HG03571 (cell line): ENCODE measurements around the gene KRT77.

Source experiments
- ATAC-seq: cut with Tn5 transposase; IDR thresholded peaks from one replicate; pipeline ENCODE4 v1.9.1; 2021; ENCODE audit not compliant: unreplicated experiment

Gene KRT77

GRCh38 chr12:52658196-52658595, 45.1 kb downstream of the KRT77 start:
- ATAC-seq: no peak

GRCh38 chr12:52657250-52657902, 45.9 kb downstream of the KRT77 start:
- ATAC-seq: no peak

- no peak for ATAC-seq
Observed at GRCh38 chr12:52656616-52657015, 46.7 kb downstream of the KRT77 start.

DNA sequence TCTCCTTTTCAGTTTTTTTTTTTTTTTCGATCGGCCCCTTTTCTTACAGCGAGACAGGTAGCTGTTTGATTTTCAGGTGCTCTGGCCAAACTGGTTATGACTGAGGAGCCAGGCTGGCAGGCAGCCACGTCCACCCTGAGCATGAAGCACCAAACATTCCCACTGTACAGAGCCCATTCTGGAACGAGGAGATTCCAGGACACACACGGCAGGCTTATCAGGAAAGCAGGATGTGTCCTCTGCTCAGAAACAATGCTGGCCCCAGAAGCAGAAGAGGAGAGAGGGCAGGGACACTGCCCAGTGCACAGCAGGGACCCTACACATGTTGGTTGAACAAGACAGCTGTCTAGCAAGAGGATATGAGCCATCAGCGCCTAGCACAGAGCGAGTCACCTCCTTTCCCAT, 47.6 kb downstream of the KRT77 start:
- no peak for ATAC-seq

DNA sequence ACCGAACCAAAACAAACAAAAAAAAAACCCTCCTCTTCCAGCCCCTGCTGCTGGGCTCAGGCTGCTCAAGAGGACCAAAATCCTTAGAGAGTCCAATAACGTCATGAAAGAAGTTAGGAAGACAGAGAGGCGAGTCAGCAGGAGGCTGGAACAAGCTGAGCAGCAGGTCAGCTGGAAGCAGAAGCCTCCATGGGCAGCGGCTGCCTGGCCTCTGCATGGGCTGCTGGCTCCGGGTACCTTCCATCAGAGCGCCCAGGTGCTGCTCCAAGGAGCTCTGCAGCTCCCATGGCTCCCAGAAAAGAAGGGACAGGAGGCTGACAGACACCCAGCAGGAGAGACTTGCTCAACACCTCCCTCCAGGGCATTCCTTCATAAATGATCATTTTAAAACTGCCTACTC, 48.1 kb downstream of the KRT77 start:
- no peak for ATAC-seq

DNA sequence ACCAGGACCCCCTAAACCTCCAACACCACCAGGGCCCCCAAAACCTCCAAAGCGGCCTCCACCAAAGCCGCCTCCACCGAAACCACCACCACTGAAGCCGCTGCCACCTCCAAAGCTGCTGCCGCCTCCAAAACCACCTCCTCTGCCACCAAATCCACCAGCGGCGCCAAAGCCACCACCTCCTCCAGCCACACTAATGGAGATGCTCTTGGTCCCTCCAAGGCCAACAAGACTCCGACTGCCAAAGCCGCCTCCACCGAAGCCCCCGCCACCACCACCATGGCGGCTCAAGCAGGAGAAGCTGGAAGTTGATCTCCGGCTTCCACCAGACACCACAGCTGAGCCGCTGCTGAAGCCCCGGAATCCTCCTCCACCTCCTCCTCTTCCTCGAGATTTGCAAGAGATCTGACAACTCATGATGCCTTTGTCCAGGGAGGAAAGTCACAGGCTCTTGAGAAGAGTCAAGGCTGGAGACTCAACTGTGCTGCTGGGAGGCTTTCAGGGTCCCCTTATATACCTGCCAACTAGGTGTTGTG, 51.5 kb downstream of the KRT77 start, which contains the start of gene KRT2:
TSS of gene KRT2 (minus strand) at position 486 of the 536 bp plus-strand sequence. CDS start at position 417, 69 bp downstream.
- no peak for ATAC-seq

- ATAC-seq: no peak
Observed at GRCh38 chr12:52650520-52651081, 52.7 kb downstream of the KRT77 start.

DNA sequence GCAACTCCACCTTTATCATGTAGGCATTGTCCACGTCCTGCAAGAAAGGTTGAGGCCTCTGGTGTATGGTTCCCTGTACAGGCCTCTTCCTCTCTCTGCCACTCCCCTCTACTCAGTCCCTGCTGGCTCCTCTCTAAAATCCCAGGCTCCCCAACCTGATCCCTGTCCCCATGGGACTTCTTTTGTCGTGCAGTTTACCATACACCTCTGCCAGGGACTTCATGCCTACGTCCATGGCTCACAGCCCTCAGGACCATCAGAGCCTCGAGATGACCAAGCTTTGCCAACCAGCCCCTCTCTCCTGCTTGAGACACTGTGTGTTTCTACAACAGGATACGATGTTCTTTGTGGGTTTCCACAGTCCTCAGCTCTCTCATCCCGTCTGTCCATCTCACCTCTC, 54.3 kb downstream of the KRT77 start:
- ATAC-seq: no peak

GRCh38 chr12:52648012-52648550, 55.2 kb downstream of the KRT77 start:
- no peak for ATAC-seq

DNA sequence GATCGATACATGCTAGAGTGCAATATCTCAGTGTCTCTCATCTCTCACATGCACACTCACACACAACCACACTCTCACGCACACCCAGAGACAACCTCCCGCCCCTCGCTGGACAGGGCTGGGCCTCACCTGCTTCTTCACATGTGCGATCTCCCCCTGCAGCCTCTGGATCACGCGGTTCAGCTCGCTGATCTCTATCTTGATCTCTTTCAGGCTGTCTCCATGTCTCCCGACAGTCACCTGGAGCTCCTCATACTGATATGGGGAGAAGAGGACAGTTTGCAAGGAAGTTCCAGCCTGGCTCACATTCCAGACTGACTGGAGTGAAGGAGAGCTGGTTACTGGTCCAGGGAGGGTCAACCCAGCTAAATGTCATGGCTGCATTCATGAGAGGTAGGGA, 55.7 kb downstream of the KRT77 start:
- ATAC-seq: no peak

GRCh38 chr12:52646613-52647012, 56.7 kb downstream of the KRT77 start:
- no peak for ATAC-seq

DNA sequence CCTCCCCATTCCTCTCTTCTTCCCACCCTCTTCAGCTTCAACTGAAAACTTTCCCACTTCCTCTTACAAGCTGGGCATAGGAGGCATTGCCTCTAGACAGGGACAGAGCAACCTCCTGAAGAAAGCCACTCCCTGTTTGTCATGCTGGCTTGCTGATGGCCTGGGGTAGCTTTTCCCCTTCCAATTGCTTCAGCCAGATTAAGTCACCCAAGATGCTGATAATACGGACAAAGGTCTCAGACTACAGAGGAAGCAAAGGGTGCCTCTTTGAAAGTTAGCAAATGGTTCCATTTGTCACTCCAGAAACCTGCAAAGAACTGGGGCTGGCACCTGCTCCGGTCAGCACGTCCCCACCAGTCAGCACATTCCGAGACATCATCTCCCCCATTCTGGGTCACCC, 57.3 kb downstream of the KRT77 start:
- ATAC-seq: no peak

DNA sequence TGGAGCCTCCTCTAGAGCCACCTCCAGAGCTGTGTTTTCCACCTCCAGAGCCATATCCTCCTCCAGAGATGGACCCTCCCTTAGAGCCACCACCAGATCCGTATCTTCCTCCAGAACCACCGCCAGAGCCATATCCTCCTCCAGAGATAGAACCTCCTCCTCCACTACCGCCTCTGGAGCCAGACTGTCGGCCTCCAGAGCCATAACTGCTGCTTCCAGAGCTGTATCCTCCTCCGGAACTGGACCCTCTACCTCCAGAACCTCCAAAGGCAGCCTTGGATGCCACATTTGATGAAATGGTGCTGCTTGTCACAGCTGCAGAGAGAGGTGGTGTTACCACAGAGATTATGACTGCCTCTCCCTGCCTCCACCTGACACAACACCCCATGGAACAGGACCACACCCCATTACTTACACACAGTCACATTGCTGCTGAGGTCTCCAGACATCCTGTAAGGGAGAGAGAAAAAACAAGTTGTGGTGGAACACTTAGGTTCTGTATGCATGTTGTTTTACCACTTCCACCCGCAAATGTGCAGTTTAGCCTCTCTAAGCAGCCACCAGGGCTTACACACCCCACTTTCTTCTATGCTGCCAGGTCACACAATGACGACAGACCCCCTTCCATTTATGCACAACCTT, 58.1 kb downstream of the KRT77 start:
- ATAC-seq: no peak

DNA sequence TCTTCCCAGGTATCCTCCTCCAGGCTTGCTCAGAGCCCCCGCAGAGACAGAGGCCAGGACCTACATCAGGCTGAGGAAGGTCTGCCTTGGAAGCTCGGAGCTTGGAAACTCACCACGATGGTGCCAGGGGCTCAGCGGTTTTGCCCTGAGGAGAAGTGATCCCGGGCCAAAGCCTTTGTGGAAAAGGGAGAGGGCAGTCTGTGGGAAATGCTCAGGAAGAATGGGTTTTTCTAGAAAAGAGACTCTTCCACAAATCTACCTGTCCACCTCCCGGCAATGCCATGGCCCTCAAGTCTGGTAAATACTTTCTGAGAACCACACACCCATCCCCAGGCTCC, 59.3 kb downstream of the KRT77 start:
- no peak for ATAC-seq

DNA sequence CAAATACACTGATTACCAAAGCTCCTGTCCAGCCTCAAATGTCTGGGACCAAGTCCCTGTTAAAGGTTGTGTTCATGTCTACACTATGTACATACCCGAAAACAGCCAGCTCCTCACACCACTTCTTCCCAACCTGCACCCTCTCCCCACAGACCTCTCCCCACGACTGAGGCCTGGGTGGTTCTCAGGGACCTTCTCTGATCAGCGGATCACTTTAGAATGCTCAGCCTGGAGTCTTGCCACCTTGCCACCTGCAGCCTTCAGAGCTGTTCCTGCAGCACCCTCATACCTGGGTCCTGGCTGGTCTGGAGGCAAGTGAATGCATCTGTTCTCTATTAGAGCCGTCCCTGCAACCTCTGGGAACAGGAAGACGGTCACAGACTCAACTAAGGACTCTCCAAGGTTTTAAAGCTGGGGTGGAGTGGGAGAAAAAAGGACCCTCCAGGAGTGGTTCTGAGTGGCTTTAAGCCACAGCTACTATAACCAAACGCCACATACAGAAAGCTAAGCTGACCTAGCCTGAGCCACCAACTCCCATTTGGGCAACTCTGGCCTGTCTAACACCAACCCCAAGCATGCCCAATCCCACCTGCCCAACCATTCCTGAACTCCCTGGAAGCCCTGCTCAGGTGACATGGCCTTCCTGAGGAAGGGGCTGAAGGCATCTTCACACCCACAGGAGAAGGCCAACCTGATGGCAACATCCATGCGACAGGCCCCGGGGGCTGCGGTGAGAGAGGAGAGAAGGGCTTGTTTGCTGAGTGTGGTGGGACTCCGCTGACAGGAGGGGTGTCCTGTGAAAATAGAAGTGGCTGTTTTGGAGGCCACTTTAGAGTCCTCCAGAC, 59.9 kb downstream of the KRT77 start:
- ATAC-seq: no peak

GRCh38 chr12:52641468-52641867, 61.9 kb downstream of the KRT77 start:
- no peak for ATAC-seq
